GM10248 (cell line): ENCODE results near the gene ADAM33.

Source experiments
- CTCF ChIA-PET: fragments of 300-600 bp; sonication (Branson Sonifier 250); formaldehyde crosslinking; extraction: SDS; loops from one replicate; lab custom pipeline; 2021; ENCODE audit warnings: antibody characterized with exemption; lab: Yijun Ruan, JAX
- POLR2A ChIA-PET: fragments of 350-650 bp; sonication (Branson Sonifier 250); formaldehyde crosslinking; extraction: SDS; loops from one replicate; lab custom pipeline; 2020; ENCODE audit warnings: antibody characterized with exemption; lab: Yijun Ruan, JAX
- DNase-seq: peaks from one replicate; pipeline ENCODE4 v3.0.0; 2012; ENCODE audit errors: extremely low spot score
- CTCF ChIP-seq: IDR thresholded peaks from 2 replicates; pipeline ENCODE4 v1.5.1; 2012; ENCODE audit warnings: mild to moderate bottlenecking, low read depth; ENCODE audit errors: extremely low read depth, missing control alignments, control extremely low read depth

The ADAM33 gene

GRCh38 chr20:3629893-3630292 lies 51.9 kb downstream of the ADAM33 start:
- TF ChIP-seq CTCF, result no peak

GRCh38 chr20:3628502-3629314 lies 53.1 kb downstream of the ADAM33 start:
- ChIA-PET CTCF (interaction anchor here (1.6 kb wide), 1 partner anchor 48 kb away, joined by 6 read pairs; no protein-coding TSS in a partner anchor), POLR2A (no interaction called here)
- no peak for TF ChIP-seq CTCF
- DNase-seq, result no peak

More at GRCh38 chr20:3629893-3630292, 51.9 kb downstream of the ADAM33 start:
- ChIA-PET POLR2A (no interaction called here), CTCF (interaction anchor here (0.8 to 1.8 kb wide), 4 partner anchors 9 to 67 kb away, joined by 3 to 6 read pairs (median 3); no protein-coding TSS in a partner anchor)
- DNase-seq, result no peak

- no peak for DNase-seq
- ChIA-PET POLR2A (no interaction called here), CTCF (no interaction called here)
- TF ChIP-seq CTCF, result no peak
Measured at GRCh38 chr20:3627476-3627875, 54.3 kb downstream of the ADAM33 start.

- DNase-seq, result no peak
- ChIA-PET CTCF (no interaction called here), POLR2A (no interaction called here)
- no peak for TF ChIP-seq CTCF
Measured at GRCh38 chr20:3622406-3622805, 59.4 kb downstream of the ADAM33 start.

- no peak for TF ChIP-seq CTCF
- CTCF ChIA-PET, result interaction anchor here (1.3 to 1.5 kb wide), 2 partner anchors 9 to 56 kb away, joined by 3 to 4 read pairs; no protein-coding TSS in a partner anchor
- no peak for DNase-seq
- POLR2A ChIA-PET, result no interaction called here
Measured at GRCh38 chr20:3621111-3621510, 60.7 kb downstream of the ADAM33 start.
